Keratinocyte (primary cell): ENCODE data around the gene TMTC3.

Source experiments
- CTCF ChIP-seq, 3 experiments: IDR thresholded peaks in 1 of 3; conservative IDR thresholded peaks in 1 of 3; optimal IDR thresholded peaks in 1 of 3; 2 replicates in 2 of 3; 3 replicates in 1 of 3; pipeline versions ENCODE3 to v1.5.1; 2011; ENCODE audit warnings: low read length in 3 of 3, mild to moderate bottlenecking in 3 of 3, moderate library complexity in 2 of 3, control low read depth in 1 of 3, inconsistent platforms in 1 of 3; ENCODE audit not compliant: insufficient read depth in 2 of 3; ENCODE audit errors: extremely low read depth in 1 of 3
- EZH2 ChIP-seq: IDR thresholded peaks from one replicate; pipeline ENCODE4 v1.6.1; 2012; ENCODE audit warnings: inconsistent platforms, mild to moderate bottlenecking, low read length, moderate library complexity

GRCh38 chr12:88248606-88249005 is 106.5 kb downstream of the TMTC3 start:
- no peak for TF ChIP-seq CTCF (optimal IDR thresholded peaks at IDR 0.05 in 1 of 3, IDR thresholded peaks at IDR 0.05 in 1 of 3, conservative IDR thresholded peaks at IDR 0.05 in 1 of 3; ENCODE audit: extremely low read depth in 1 of 3, insufficient read depth in 2 of 3, low read length in 3 of 3)
- TF ChIP-seq EZH2 = no peak
